Measurements from ENCODE around the gene PDZD8. TPM values are rescaled to one million over a fixed set of nuclear protein-coding genes. Genes with fewer than 3 reads are reported as not detected.

The PDZD8 gene
- total RNA-seq, 1 experiment from 2014 or later, result 17.0 TPM

Other genes starting within 250 kb of the PDZD8 start
- gene VAX1, start 237.2 kb downstream of the PDZD8 start, total RNA-seq (2014; rRNA removed), result not detected in 2 replicates
- gene KCNK18, start 178.0 kb downstream of the PDZD8 start, total RNA-seq (2014; rRNA removed), result not detected in 2 replicates
- gene SLC18A2, start 134.3 kb downstream of the PDZD8 start, total RNA-seq (2014; rRNA removed), result not detected in 2 replicates
- gene EMX2, start 167.3 kb upstream of the PDZD8 start, total RNA-seq (2014; rRNA removed), result not detected in 2 replicates

All from LHCN-M2 (cell line).